ENCODE results near the gene DGKD. TPM values are rescaled to one million over a fixed set of nuclear protein-coding genes. Genes with fewer than 3 reads are reported as not detected.

Gene DGKD
- total RNA-seq, 1 donor from 2014 or later: 68.6 TPM

DNA sequence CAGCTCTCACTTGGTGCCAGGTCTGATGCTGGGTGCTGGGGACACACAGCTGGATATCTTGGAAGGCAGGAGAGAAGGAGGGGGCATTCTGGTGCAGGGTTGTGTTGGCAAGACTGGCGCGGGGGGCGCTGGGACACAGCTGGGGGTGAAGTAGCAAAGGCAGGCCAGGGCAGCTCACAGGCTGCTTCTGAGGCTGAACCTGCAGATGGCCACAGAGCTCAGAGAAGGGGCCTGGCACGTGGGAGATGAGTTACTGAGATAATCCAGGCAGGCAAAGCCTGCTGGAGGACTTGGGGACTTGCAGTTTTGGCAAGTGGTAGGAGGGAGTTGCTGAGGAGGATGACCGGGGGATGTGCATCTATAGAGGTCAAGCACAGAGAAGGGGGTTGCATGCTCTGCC lies 16.2 kb upstream of the DGKD start:
- intact Hi-C loops (cut with micrococcal nuclease): no loop called here

DNA sequence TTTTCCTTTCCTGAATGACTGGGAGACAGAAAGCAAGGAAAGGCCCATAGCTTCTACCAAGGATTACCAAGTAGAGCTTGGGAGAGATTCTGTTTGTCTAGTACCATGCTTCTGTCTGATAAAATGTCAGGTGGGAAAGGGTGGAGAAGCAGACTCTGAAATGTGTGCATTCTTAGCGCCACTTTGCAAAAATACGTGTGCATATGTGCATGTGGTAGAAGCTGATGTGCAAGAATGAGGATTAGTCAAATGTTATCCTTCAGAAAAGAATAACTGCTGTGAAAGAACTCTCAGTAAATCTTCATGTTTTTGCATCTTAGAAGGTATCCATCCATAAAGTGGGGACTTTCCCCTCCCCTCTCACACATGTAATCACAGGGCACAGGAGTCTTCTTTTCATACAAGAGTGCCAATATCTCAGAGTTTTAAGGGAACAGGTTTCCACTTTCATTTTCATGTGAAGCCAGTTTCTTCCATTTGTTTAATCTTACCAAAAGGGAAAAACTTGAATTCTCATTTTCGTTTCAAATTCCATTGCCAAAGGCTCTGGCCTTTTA lies 15.4 kb upstream of the DGKD start:
- intact Hi-C loops (cut with micrococcal nuclease): no loop called here

DNA sequence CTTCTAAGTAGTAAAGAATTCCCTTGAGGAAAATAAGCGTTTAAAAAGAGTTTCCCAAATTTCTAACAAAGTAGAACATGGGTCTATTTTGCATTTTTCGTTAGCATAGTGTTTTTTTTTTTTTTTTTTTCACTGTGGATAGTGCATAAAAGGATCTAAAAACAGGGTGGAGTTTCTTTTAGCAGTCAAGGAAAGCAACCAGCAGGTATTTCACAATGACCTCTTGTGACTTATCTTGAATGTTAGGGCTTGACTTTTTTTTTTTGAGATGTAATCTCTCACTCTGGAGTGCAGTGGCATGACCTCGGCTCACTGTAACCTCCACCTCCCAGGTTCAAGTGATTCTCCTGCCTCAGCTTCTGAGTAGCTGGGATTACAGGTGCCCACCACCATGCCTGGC lies 14.9 kb upstream of the DGKD start:
- intact Hi-C loops (cut with micrococcal nuclease): no loop called here

DNA sequence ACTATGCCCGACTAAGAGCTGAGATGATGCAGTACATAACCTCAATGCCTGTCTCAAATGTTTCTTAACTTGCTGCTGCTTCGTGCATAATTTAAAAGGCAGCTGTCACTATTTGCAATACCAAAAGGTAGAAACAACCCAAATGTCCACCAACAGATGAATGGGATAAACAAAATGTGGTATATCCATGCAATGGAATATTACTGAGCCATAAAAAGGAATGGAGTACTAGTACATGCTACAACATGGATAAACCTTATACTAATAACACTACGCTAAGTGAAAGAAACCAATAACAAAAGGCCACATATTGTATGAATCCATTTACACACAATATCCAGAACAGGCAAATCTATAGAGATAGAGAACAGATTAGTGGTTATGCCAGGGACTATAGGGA lies 13.0 kb upstream of the DGKD start:
- intact Hi-C loops (cut with micrococcal nuclease): no loop called here

DNA sequence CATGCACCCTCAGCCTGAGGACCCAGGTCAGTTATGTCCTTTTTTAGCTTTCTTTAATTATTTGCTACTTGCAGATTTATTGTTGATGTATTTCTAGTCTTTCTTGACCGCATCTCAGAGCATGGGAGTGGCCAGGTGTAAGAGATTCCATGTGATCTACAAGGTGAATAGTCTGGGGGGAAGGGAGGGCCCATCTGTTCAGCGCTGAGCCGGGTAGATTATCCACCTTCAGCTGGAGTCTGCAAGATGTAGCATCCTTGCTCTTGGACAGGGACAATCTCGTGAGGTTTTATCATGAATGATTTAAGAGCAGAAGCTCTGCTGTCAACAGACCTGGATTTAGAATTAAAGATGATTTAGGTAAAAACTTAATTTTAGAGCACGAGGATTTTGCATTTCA lies 12.0 kb upstream of the DGKD start:
- intact Hi-C loops (cut with micrococcal nuclease): no loop called here

DNA sequence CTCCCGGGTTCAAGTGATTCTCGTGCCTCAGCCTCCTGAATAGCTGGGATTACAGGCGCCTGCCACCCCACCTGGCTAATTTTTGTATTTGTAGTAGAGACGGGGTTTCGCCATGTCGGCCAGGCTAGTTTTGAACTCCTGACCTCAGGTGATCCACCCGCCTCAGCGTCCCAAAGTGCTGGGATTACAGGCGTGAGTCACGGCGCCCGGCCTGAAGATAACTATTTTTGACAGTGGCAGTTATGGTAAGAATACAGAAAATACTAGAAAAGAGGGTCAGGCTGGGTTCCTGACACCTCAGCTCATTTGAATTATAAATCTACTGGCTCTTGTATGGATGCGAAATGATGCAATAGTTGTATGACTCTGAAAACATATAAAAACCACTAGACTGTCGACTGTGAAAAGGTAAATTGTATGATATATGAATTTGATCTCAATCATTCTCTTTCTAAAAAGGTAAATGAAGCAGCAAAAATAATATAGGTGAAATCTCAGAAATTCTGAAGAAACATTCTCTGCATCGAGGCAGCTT lies 11.1 kb upstream of the DGKD start:
- intact Hi-C loops (cut with micrococcal nuclease): no loop called here

DNA sequence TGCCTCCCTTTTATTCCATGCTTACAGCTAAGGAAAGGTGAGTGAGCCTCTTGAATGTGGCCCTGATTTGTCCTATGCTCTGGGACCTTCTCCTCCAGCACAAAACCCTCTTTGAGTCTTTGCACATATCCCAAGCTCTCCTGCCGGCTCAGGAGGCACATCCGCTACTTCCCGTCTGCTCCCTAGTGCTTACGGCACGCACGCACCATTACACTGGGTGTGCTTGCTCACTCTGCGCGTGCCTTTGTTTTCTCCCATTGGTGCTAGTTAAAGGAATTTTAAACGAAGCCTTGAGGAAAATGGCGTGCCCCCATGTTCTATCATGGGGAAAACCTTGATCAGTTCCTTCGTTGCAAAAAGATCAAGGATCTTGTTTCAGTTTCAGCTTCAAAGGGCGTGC lies 7.9 kb upstream of the DGKD start:
- intact Hi-C loops (cut with micrococcal nuclease): no loop called here

DNA sequence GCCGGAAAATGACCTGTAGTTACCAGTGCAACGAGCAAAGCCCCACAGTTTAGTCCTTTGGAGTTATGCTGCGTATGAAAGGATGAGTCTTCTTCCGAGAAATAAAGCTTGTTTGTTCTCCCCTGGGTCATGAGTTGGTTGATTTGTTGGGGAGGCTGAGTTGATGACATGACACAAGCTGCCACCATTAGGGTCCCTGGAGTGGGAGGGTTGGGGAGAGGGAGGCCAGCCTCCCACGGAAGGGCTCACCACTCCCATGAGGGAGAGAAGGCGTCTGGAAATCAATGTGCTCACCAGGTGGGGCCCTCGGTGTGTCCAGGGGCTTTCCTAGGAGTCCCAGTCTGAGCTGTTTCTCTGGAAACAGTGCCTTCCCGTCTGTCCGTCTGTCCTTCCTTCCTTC lies 7.4 kb upstream of the DGKD start:
- intact Hi-C loops (cut with micrococcal nuclease): no loop called here

DNA sequence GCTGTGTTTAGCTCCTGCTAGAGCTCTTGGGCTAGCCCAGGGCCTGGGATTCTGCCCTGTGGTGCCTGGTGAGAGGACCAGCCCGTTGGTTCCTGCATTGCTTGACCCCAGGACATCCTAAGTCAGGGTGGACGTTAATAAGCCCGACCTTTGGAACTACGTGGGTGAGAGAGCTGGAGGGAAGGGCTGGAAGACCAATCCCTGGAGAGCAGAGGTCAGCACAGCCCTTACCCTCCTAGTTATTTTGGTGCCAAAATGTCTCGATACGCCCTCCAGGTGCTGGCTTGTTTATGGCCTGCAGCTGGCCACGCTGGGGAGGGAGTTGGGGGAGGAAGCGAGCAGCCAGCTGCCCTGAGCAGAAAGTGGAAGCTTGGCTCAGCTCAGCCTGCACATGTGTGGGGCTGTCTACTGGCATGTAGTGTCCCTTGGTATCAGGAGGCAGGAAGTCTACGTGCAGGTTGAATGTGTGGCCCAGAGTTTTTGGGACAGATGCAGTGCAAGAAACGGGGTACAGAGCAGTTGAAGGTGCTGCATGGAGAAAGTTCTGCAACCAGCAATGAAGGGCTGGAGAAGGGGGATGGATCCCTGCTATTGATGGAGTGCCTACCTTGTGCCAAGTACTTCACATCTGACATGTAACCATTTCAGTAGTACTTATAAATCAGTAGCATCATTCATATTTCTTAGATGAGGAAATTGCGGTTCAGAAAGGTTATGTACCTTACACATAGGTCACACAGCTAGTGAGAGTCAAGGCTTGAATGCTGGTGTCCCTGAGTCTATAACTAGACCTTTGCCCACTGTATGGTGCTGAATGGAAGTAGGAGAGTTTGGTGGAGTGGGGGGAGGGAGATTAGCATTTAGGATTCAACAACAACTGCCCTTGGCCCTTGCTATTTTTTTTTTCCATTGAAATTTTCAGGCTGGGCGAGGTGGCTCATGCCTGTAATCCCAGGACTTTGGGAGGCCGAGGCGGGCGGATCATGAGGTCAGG lies 5.0 kb upstream of the DGKD start:
- intact Hi-C loops (cut with micrococcal nuclease): no loop called here

DNA sequence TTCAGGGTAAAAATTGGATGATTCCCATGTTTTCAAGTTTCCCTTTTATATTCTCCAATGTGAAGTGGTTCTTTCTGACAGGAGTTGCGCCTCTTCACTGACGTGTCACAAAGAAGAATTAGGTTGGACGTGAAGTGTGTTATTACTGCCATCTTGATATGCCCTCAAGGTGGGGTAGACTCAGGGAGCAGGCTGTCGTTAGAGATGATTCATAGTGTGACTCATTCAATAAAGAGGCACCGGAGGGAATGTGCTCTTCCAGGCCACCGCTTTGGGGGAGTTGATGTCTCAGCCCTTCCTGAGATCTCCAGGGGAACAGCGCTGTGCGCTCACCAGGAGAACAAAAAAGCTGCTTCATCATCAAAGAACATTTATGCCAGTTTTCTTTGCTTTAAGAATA lies 3.6 kb upstream of the DGKD start:
- intact Hi-C loops (cut with micrococcal nuclease): loop anchor here (5.0 kb wide), 1 partner anchor 52 kb away; no protein-coding TSS in a partner anchor

DNA sequence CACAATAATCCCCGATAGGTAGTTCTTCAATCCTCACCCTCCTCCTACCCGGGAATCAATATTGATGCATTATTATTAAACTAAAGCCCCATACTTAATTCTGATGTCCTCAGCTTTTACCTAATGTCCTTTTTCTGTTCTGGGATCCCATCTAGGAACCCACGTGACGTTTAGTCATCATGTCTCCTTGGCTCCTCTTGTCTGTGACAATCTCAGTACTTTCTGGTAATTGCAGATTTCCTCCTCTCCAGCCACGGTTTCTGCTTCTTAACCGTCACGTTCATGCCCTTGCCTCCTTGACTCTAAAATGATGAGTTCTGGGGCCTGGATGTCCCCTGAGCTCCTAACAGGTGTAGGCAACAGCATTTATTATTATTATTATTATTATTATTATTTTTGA lies 2.9 kb upstream of the DGKD start:
- intact Hi-C loops (cut with micrococcal nuclease): loop anchor here (5.0 kb wide), 1 partner anchor 51 kb away; no protein-coding TSS in a partner anchor

DNA sequence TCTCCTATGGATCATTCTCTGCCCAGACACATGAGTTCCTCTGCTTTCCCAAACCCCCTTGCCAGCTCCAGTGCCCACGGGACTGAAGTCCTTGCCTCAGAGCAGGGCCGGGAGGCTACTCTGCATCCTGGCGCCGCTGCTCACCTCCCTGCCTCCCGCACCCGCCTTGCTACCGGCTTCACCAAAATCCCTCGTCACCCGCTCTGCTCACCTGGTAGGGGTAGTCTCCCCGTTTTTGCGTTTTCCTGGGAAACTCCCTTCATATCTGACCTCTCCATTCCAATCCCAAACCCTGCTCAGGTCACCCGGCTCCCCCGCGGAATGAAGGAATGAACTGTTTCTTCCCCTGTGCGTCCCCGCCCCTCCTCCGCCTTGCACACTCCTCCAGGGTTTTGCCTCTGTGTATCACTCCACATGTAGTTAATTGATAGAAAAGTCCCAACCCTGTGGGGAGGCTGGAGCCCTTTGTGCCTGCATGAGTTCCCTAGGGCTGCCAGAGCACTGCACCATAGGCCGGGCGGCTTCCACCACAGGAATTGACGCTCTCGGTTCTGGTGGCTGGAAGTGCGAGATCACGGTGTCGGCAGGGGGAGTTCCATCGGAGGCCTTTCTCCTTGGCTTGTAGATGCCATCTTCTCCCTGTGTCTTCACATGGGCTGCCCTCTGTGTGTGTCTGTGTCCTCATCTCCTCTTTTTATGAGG lies 2.0 kb upstream of the DGKD start:
- intact Hi-C loops (cut with micrococcal nuclease): loop anchor here (5.0 kb wide), 1 partner anchor 50 kb away; no protein-coding TSS in a partner anchor

DNA sequence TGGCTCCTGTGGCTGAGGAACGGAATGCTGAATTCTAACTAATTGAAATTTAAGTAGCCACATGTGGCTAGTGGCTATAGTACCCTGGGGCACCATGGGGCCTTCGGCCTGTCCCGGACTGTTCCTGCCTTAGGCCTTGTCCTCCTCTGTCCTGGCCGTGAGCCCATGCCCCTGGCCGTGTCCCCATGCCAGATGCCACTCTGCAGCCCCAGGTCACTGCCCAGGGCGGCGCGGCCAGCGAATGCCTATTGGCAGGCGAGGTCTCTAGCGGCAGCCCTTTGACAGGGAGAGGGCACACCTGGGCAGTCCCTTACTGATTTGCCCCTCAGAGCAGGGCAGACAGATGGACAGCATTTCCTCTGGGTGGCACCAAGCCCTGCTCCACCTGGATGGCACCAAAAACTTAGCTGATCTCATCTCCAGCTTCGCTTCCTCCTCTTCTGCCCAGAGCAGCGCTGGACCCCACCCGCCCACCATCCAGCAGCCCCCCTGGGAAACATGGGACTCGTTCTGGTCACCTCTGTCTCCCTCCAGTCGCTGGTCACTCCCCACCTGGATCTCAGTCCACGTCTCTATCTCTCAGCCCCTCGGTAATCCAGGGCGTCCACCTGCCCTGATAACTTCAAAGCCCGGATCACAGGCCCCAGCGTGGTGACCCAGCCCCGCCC lies 1.1 kb upstream of the DGKD start:
- intact Hi-C loops (cut with micrococcal nuclease): loop anchor here (5.0 kb wide), 1 partner anchor 49 kb away; no protein-coding TSS in a partner anchor

DNA sequence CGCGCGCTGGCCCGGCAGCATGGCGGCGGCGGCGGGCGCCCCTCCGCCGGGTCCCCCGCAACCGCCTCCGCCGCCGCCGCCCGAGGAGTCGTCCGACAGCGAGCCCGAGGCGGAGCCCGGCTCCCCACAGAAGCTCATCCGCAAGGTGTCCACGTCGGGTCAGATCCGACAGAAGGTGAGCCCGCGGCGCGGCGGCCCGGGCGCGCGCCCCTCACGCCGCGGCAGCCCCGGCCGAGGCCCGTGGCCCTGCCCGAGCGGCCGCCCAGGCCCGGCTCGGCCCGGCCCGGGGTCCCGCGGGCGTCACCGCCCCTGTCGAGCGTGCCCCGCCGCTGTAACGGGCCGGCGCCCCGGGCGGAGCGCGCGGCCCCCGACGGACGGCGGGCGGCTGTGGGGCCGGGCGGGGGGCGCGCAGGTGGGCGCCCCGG lies 218 bp downstream of the DGKD start:
- intact Hi-C loops (cut with micrococcal nuclease): loop anchor here (1.0 to 5.0 kb wide), 3 partner anchors 24 to 89 kb away; no protein-coding TSS in a partner anchor

DNA sequence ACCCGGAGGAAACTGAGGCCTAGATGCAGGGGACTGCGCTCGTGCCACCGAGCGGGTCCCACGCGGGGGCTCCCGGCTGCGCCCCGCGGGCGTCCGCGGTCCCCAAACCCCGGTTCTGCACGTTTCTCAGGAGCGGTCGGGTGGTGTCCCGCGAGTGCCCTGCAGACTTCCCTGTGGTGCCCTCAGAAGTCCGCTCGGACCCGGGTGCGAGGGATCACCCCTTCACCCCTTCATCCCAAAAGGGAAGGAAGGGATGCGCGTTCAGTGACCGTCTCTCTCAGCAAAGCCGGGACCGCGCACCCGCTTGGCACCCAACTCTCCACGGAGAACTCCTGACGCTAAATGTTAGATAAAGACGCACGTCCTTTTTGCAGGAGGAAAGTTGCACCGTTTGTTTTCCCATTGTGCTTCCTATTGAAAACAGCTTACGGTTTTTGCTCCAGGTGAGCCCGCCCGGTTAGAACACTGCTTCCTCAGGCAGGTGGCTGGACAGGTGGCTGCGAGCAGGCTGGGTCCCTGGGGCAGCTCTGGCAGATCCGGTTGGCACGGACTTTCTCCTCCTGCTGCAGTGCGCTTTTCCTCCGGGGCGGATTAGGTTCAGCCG lies 779 bp downstream of the DGKD start:
- intact Hi-C loops (cut with micrococcal nuclease): loop anchor here (1.0 to 5.0 kb wide), 5 partner anchors 24 to 88 kb away; no protein-coding TSS in a partner anchor

DNA sequence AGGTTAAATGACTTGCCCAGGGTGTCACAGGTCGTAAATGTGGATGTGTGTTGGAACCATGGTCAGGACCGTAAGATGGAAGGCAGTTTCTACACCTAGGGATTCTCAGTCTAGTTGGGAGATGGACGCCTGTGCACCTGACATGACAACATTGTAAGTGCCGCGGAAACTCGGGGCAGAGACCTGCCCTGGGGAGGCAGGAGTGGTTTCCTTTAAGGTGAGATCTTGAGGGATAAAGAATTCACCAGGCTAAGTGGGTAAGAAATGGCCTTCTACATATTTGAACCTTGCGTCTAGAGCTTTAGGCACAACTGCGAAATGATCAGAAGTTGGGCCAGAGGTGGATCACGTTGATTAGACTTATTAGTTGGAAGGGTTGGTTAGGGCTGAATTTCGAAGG lies 1.6 kb downstream of the DGKD start:
- intact Hi-C loops (cut with micrococcal nuclease): loop anchor here (2.0 to 5.0 kb wide), 3 partner anchors 25 to 89 kb away; no protein-coding TSS in a partner anchor

DNA sequence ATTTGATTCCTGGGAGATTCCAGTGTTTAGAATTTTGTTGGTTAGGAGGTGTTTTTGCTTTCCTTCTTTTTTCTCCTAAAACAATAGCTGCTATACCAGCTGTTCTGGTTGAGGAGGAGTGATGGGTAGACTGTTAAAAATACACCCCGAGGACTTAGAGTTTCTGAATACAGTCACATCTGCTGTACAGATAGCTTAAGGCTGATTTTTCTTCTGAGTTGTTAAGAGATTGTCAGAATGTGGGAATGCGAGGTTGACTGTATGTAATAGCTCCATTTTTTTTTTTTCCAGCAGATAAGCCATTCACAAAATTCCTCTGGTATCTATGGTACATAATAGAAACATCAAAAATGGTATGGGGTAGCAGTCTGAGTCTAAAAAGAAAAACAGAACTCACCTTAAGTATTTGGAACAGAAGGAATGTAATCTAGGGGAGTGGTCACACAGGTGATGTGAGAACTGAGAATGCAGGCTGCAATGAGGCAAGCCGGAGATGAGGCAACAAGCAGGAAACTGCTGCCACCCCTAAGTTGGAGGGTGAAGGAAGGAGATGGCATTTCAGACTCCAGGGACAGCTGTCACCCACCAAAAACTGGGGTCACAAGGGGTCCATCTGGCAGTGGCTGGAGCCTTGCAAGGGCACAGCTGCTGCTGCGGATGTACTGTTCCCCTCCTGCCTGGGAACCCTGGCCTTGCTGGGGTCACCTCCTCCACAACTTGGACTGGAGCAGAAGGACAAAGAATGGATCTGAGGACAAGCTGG lies 2.4 kb downstream of the DGKD start:
- intact Hi-C loops (cut with micrococcal nuclease): loop anchor here (5.0 kb wide), 2 partner anchors 66 to 89 kb away; no protein-coding TSS in a partner anchor

DNA sequence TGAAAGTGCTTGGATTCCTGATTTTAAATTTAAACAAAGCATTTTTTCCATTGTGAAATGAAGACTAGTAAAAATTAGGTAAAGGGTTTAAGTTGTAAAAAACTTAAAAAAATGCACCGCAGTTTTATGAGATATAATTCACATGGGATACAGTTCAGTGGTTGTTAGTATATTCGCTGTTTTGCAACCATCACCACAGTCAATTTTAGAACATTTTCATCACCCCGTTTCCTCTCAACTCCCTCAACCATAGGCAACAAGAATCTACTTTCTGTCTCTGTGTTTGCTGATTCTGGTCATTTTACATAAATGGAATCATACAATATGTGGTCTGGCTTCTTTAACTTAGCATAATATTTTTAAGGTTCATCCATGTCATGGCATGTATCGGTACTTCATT lies 4.0 kb downstream of the DGKD start:
- intact Hi-C loops (cut with micrococcal nuclease): loop anchor here (5.0 kb wide), 2 partner anchors 64 to 91 kb away; no protein-coding TSS in a partner anchor

DNA sequence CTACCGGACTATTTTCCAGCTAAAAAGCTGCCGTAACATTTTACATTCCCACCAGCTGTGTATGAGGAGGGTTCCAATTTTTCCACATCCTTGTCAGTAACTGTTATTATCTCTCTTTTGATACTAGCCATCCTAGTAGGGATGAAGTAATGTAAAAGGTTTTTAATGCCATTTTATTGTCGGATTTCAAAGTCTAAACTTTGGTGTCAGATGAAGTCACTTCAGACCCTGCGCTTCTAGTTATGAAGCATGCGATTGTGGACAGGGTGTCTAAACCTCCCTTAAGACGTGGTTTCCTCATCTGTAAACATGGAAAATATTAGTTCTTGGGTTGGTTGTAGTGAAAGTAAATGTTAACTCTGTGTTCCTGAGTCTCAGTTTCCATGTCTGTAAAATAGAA lies 4.7 kb downstream of the DGKD start:
- intact Hi-C loops (cut with micrococcal nuclease): loop anchor here (5.0 kb wide), 2 partner anchors 63 to 92 kb away; no protein-coding TSS in a partner anchor

Measured in T-helper 2 cell treated with Interferon-gamma antibody and Interleukin-4, amounts not matched to agents 100 ng/mL and 5 ng/mL, for 36 hours (primary cell).